Adrenal gland (tissue), 12 donors: ENCODE measurements around the gene MCTP2. TPM values are rescaled to one million over a fixed set of nuclear protein-coding genes. Genes with fewer than 3 reads are reported as not detected.

Experiments
- DNase-seq, 7 donors: peaks; one replicate each; pipeline ENCODE4 v3.0.0-alpha.2; 2019 to 2020
- H3K27ac ChIP-seq, 5 donors: fragments of 200-600 bp; sonication (generic) in 4 of 5; 1 replicate in 3 of 5; 2 replicates in 2 of 5; pipeline versions ENCODE4 v1.5.1 to v1.8.0; 2016 to 2020; ENCODE audit warnings: mild to moderate bottlenecking in 1 of 5
- H3K27me3 ChIP-seq: fragments of 200-600 bp; 2 replicates; pipeline ENCODE4 v1.8.0; 2021
- H3K36me3 ChIP-seq, 2 donors: fragments of 200-600 bp; replicated peaks in 1 of 2; 1 replicate in 1 of 2; 2 replicates in 1 of 2; pipeline versions ENCODE4 v1.5.1 to v1.8.0; 2018 to 2022
- H3K4me1 ChIP-seq, 2 donors: fragments of 200-600 bp; replicated peaks in 1 of 2; 1 replicate in 1 of 2; 2 replicates in 1 of 2; pipeline versions ENCODE4 v1.5.1 to v1.8.0; 2018 to 2021
- H3K4me3 ChIP-seq, 4 donors: fragments of 200-600 bp; sonication (generic) in 3 of 4; one replicate each; pipeline ENCODE4 v1.5.1; 2016 to 2018
- H3K9me3 ChIP-seq, 3 donors: fragments of 200-600 bp; sonication (generic) in 1 of 3; replicated peaks in 1 of 3; 1 replicate in 2 of 3; 2 replicates in 1 of 3; pipeline versions ENCODE4 v1.5.1 to v1.8.0; 2016 to 2021
- CTCF ChIP-seq, 6 experiments: fragments of 450-650 bp in 4 of 6; fragments of 200-600 bp in 2 of 6; sonication (generic) in 1 of 6; IDR thresholded peaks; 1 replicate in 5 of 6; 2 replicates in 1 of 6; pipeline versions ENCODE4 v1.5.1 to v1.8.0; 2016 to 2021; ENCODE audit warnings: antibody characterized with exemption in 6 of 6, mild to moderate bottlenecking in 2 of 6, moderate library complexity in 1 of 6
- POLR2A ChIP-seq, 2 donors: fragments of 450-650 bp; IDR thresholded peaks; one replicate each; pipeline ENCODE4 v1.6.1; 2017; ENCODE audit warnings: antibody characterized with exemption in 2 of 2, mild to moderate bottlenecking in 2 of 2, moderate library complexity in 1 of 2
- WGBS, 4 donors: extraction: QIAGEN DNeasy Blood & Tissue Kit in 2 of 4; methylation state at CpG; one replicate each; pipeline versions ENCODE4 v1.1.5 to v1.1.7; 2013 to 2017; 5-methylcytosine and 5-hydroxymethylcytosine counted together
- intact Hi-C, 2 donors: fragments of 100-400 bp; cut with DNase I; formaldehyde crosslinking; loops; one replicate each; pipeline versions ENCODE4 v1.14.1 to v1.15.0; 2022 to 2023
- polyA plus RNA-seq, 3 donors: library from polyadenylated mRNA; stranded (reverse); fragments of 200-250 nt in 2 of 3; fragments of 350-450 nt in 1 of 3; fragmentation: Illumina TruSeq in 1 of 3; extraction: RNeasy Lipid Tissue Mini Kit (QIAGEN cat#74804) in 1 of 3; gene quantifications; one replicate each; pipeline ENCODE4 v1.2.3, GENCODE V29; 2013 to 2014
- total RNA-seq, 9 donors: library from RNA; depleted of rRNA in 4 of 9; stranded (reverse); fragments of >200 nt in 4 of 9; fragments of 120-200 nt in 1 of 9; fragmentation: NEBNext Ultra II Directional in 1 of 9; extraction: Animal tissue kit (Norgen Biotek cat#: 25700) in 1 of 9; gene quantifications; one replicate each; pipeline versions ENCODE4 v1.1.0 to v1.2.4, GENCODE V29; 2013 to 2023
- donor health status: healthy with polysubstance abuse.
- donor health status: Bipolar disorder and iron deficiency.
- donor health status: DM: yes; HTN: yes; CAD: no.
- donor health status: DM: no; HTN: no; CAD: no.
- donor health status: DM: no; HTN: no; CAD: no.
- donor health status: DM: yes; HTN: yes; CAD: no.

Gene MCTP2
- total and polyA plus RNA-seq, 12 donors: 2.7 to 21.3 (median 14.4) TPM

DNA sequence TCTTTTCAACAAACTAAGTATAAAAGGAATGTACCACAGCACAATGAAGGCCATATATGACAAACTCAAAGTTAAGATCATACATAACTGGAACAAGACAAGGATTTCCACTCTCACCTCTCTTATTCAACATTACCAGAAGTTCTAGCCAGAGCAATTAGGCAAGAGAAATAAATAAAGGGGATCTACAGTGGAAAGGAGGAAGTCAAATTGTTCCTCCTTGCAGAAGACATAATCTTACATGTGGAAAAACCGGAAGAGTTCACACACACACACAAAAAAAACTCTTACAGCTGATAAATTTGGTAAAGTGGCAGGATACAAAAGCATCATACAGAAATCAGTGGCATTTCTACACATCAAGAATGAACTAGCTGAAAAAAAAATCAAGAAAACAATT is 277.9 kb downstream of the MCTP2 start:
- no peak for DNase-seq
- H3K4me3 ChIP-seq: no peak overlapping the region
- intact Hi-C loops: no loop called here
- H3K27ac ChIP-seq: no peak overlapping the region
- 67 to 81% (median 73%) methylated on average over 1 of the region's 1 CpG for WGBS, 4 donors
- peaks cover 0 to 3% (median 0%) of the 10 kb centered on the region in 3 donors for H3K9me3 ChIP-seq
- TF ChIP-seq POLR2A (IDR thresholded peaks at IDR 0.05): no peak
- no peak for TF ChIP-seq CTCF (IDR thresholded peaks at IDR 0.05)
- no peaks in the 10 kb centered on the region for H3K4me1 ChIP-seq
- no peaks in the 10 kb centered on the region for H3K36me3 ChIP-seq
- H3K27me3 ChIP-seq: no peaks in the 10 kb centered on the region

- H3K27ac ChIP-seq: no peak overlapping the region
- 83 to 94% (median 88%) methylated on average over 3 of the region's 3 CpGs for WGBS, 4 donors
- no peaks in the 10 kb centered on the region for H3K36me3 ChIP-seq
- DNase-seq: no peak
- H3K4me3 ChIP-seq: no peak overlapping the region
- no peaks in the 10 kb centered on the region for H3K4me1 ChIP-seq
- no peaks in the 10 kb centered on the region for H3K27me3 ChIP-seq
- TF ChIP-seq POLR2A (IDR thresholded peaks at IDR 0.05) (no peak), CTCF (IDR thresholded peaks at IDR 0.05) (no peak)
- H3K9me3 ChIP-seq: no peaks in the 10 kb centered on the region
- intact Hi-C loops: no loop called here
These were observed 290.8 kb downstream of the MCTP2 start for GRCh38 chr15:94522125-94522524.

GRCh38 chr15:94523873-94524272 is 292.5 kb downstream of the MCTP2 start:
- H3K36me3 ChIP-seq: no peaks in the 10 kb centered on the region
- H3K27me3 ChIP-seq: no peaks in the 10 kb centered on the region
- DNase-seq: no peak
- intact Hi-C loops: no loop called here
- TF ChIP-seq CTCF (IDR thresholded peaks at IDR 0.05) (no peak), POLR2A (IDR thresholded peaks at IDR 0.05) (no peak)
- H3K27ac ChIP-seq: no peak overlapping the region
- no peaks in the 10 kb centered on the region for H3K4me1 ChIP-seq
- no peak overlapping the region for H3K4me3 ChIP-seq
- H3K9me3 ChIP-seq: no peaks in the 10 kb centered on the region
- 67 to 84% (median 71%) methylated on average over 11 of the region's 11 CpGs for WGBS, 4 donors

GRCh38 chr15:94524565-94524964 is 293.2 kb downstream of the MCTP2 start:
- intact Hi-C loops: no loop called here
- no peak overlapping the region for H3K27ac ChIP-seq
- no peaks in the 10 kb centered on the region for H3K4me1 ChIP-seq
- H3K36me3 ChIP-seq: no peaks in the 10 kb centered on the region
- TF ChIP-seq POLR2A (IDR thresholded peaks at IDR 0.05) (no peak), CTCF (IDR thresholded peaks at IDR 0.05) (no peak)
- H3K9me3 ChIP-seq: no peaks in the 10 kb centered on the region
- no peak for DNase-seq
- H3K27me3 ChIP-seq: no peaks in the 10 kb centered on the region
- no peak overlapping the region for H3K4me3 ChIP-seq
- 81 to 86% (median 84%) methylated on average over 2 of the region's 2 CpGs for WGBS, 4 donors
